Measurements from ENCODE around the gene NCF1.
"Not testable (repeated sequence)": the region's sequence is repeated elsewhere in the genome, so short reads cannot be mapped to it uniquely, and the experiment has no call there.

NCF1 gene

GRCh38 chr7:74773760-74774750 lies at the start of gene NCF1:
TSS of gene NCF1 (plus strand) at chr7:74774011. CDS start at chr7:74774032, 21 bp downstream.
- not testable (repeated sequence) for DNase-seq (ENCODE audit: low spot score)

- no peak for DNase-seq (ENCODE audit: low spot score)
Measured at GRCh38 chr7:74725840-74726239, 48.0 kb upstream of the NCF1 start.

- no peak for DNase-seq (ENCODE audit: low spot score)
Measured at GRCh38 chr7:74726309-74727101, 47.3 kb upstream of the NCF1 start.

GRCh38 chr7:74728686-74729085 lies 45.1 kb upstream of the NCF1 start:
- not testable (repeated sequence) for DNase-seq (ENCODE audit: low spot score)

GRCh38 chr7:74730186-74730585 lies 43.6 kb upstream of the NCF1 start:
- DNase-seq (ENCODE audit: low spot score) = not testable (repeated sequence)

- DNase-seq (ENCODE audit: low spot score) = not testable (repeated sequence)
Measured at GRCh38 chr7:74739974-74740703, 33.7 kb upstream of the NCF1 start.

- not testable (repeated sequence) for DNase-seq (ENCODE audit: low spot score)
Measured at GRCh38 chr7:74743936-74744557, 29.8 kb upstream of the NCF1 start.

- not testable (repeated sequence) for DNase-seq (ENCODE audit: low spot score)
Measured at GRCh38 chr7:74753921-74754482, 19.8 kb upstream of the NCF1 start.

- DNase-seq (ENCODE audit: low spot score) = not testable (repeated sequence)
Measured at GRCh38 chr7:74756673-74757072, 17.1 kb upstream of the NCF1 start.

- DNase-seq (ENCODE audit: low spot score) = not testable (repeated sequence)
Measured at GRCh38 chr7:74758268-74758667, 15.5 kb upstream of the NCF1 start.

GRCh38 chr7:74758982-74759381 lies 14.8 kb upstream of the NCF1 start:
- DNase-seq (ENCODE audit: low spot score) = not testable (repeated sequence)

GRCh38 chr7:74765205-74765918 lies 8.4 kb upstream of the NCF1 start:
- not testable (repeated sequence) for DNase-seq (ENCODE audit: low spot score)

- not testable (repeated sequence) for DNase-seq (ENCODE audit: low spot score)
Measured at GRCh38 chr7:74766509-74766908, 7.3 kb upstream of the NCF1 start.

GRCh38 chr7:74766991-74767390 lies 6.8 kb upstream of the NCF1 start:
- DNase-seq (ENCODE audit: low spot score) = not testable (repeated sequence)

- DNase-seq (ENCODE audit: low spot score) = not testable (repeated sequence)
Measured at GRCh38 chr7:74770062-74770461, 3.7 kb upstream of the NCF1 start.

GRCh38 chr7:74772093-74772492 lies 1.7 kb upstream of the NCF1 start:
- not testable (repeated sequence) for DNase-seq (ENCODE audit: low spot score)

GRCh38 chr7:74775111-74775510 lies 1.3 kb downstream of the NCF1 start:
- DNase-seq (ENCODE audit: low spot score) = not testable (repeated sequence)

- DNase-seq (ENCODE audit: low spot score) = not testable (repeated sequence)
Measured at GRCh38 chr7:74779053-74779452, 5.2 kb downstream of the NCF1 start.

GRCh38 chr7:74781746-74782145 lies 7.9 kb downstream of the NCF1 start:
- DNase-seq (ENCODE audit: low spot score) = not testable (repeated sequence)

- DNase-seq (ENCODE audit: low spot score) = not testable (repeated sequence)
Measured at GRCh38 chr7:74783595-74783994, 9.8 kb downstream of the NCF1 start.
